GM18499 (cell line): ENCODE measurements around the gene COL5A1.

Source experiments
- ATAC-seq: cut with Tn5 transposase; IDR thresholded peaks from one replicate; pipeline ENCODE4 v1.9.1; 2021; ENCODE audit warnings: moderate number of reproducible peaks; ENCODE audit not compliant: insufficient read depth, unreplicated experiment

COL5A1 gene

DNA sequence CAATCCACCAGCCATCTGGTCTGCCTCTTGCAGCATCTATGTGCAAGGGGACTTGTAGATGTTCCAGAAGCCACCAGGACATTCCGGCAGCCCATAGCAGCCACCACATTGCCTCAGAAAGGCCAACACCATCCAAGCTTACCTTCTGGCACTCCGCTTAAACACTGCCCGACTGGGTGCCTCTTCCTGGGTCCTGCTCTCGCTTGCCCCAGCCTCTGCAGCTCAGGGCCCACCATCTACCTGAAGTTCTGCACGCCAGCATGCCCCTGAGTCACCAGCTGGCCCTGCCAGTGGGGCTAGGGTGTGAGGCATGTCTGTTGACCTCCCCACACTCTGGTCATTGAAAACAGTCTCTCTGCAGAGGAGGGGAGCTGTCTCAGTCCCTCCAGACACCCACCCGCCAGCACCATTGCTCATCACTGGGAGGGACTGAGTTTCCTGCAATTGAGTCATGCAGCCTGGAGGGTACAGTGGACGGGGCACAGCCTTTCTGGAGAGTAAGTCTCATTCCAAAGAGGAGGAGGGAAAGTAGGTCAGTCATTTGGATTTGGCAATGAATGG lies 16.9 kb upstream of the COL5A1 start:
- ATAC-seq: no peak

DNA sequence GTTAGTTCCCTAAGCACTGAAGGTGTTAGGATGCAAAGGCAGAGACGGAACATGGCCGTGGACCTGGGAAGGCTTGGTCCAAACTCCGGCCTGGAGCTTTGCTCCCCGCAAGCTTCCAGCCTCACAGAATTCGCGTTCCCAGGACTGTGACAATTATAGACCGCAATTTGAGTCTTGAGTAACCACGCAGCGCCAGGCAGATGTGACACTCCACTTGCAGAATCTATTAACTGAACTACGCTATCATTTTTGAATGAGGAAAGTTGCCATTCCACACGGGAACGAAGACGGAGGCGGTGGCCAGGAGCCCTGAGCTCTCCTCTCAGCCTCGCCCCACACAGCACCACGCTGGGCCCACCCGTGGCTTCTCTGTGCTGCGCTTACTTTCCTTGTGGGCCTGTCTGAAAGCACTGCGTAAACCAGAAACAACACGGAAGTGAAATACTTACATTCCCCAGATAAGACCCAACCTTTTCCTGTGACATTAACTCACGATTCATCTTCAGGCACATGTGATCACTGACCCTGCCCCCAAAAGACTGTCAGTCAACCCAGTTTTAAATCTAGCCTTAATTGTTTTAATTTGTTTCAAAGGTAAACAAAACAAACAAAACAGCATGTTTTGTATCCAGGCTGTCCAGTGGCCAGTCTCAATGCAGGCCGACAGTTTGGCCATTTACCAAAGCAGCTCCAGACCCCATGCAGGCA lies 16.1 kb upstream of the COL5A1 start:
- ATAC-seq: no peak

GRCh38 chr9:134626069-134626423 lies 15.6 kb upstream of the COL5A1 start:
- ATAC-seq: no peak

GRCh38 chr9:134626571-134627416 lies 14.8 kb upstream of the COL5A1 start:
- ATAC-seq: no peak

- no peak for ATAC-seq
These were observed 13.9 kb upstream of the COL5A1 start for GRCh38 chr9:134627417-134628353.

DNA sequence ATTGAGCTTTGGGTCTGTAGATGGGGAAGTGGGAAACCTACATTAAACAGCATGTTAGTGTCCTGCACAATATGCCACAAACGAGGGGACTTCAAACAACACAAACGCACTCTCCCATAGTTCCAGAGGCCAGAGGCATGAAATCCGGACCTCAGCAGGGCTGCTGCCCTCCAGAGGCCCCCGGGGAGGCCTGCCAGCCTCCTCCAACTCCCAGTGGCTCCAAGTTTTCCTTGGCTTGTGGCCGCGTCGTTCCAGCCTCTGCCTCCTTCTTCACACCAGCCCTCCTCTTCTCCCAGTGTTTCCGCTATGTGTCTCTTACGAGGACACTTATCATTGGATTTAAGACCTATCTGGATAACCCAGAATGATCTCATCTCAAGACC lies 13.3 kb upstream of the COL5A1 start:
- ATAC-seq: no peak

GRCh38 chr9:134629061-134629585 lies 12.5 kb upstream of the COL5A1 start:
- no peak for ATAC-seq

DNA sequence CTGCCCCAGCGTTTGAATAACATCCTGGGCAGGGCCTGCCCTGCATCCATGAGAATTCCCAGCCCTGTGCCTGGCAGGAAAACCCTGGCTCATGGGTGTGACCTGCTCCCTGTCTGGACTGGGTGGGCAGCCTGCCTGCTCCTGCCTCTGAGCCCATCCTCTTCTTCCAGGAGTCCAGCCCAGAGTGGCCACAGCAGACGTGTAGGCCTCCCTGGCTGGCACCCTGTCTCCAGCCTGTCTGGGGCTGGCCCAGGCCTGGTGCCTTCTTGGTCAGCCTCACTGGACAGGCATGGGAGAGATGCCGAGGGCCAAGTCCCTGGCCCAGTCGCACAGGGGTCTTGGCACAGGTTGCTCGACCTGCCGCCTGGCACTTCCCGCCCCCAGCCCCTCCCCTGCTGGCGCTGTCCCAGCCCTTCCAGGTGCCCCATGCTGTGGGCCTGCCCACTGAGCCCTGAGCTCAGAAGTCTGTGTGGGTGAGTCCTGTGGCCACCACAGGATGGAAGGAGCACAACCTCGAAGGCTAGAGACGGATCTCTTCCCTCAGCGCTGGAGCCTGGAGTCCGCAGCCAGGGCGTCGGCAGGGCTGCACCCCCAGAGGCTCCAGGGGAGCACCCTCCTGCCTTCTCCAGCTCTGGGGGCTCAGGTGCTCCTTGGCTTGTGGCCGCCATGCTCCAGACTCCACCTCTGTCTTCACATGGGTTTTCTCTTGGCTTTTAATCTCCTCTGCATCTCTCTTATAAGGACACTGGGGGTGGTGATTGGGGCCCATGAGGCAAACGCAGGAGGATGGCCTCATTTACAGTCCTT lies 11.8 kb upstream of the COL5A1 start:
- ATAC-seq: no peak

- no peak for ATAC-seq
These were observed 11.2 kb upstream of the COL5A1 start for GRCh38 chr9:134630393-134630790.

DNA sequence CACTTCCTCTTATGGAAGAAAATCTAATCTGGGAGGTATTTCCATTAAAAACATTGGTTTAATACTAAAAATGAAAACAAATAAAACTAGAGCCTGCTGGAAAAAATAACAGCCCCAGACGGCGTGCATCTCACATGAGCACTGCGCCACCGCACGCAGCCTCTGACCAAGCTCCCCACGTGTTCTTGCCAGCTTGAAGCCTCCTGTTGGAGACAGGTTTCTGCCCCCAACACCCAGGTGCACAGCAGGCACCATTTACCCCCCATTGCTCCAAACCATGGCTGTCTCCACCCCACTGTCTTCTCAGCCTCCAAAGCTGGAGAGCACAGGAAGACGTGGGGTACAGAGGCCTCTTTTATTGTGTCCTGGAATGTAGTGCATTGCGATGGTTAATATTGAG lies 10.7 kb upstream of the COL5A1 start:
- no peak for ATAC-seq

GRCh38 chr9:134631881-134632280 lies 9.7 kb upstream of the COL5A1 start:
- ATAC-seq: no peak

- no peak for ATAC-seq
These were observed 9.3 kb upstream of the COL5A1 start for GRCh38 chr9:134632329-134632728.

DNA sequence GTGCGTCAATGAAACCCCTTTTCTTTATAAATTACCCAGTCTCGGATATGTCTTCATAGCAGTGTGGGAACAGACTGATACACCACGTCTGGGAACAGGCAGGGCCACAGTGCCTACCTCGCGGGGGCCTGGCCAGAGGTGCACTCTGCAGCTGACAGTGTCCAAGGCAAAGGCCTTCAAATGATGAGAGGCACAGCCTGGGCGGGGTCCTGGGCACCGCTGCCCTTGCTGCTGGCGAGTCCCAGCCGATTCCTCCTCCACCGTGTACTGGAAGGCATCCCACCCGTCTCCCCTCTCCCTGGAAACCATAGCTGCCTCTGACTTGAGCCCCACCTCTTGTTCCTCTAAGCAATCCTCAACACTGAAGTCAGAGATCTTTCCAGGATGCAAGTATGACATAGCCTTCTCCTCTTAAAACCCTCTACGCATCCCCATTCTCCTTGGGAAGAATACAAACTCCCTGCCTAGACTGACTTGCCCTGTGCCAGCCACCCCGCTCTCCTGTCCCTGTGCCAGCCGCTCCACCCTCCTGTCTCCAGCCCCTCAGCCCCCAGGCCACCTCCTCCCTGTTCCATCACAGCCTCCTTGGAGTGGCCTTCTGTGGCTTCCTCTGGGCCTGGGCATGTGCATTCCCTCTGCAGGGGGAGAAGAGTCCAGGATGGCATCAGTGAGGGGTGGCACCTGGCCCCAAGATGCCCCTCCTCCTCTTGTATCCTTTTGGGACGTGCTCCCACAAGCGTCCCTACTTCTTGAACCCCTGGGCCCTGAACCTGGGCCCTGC lies 8.1 kb upstream of the COL5A1 start:
- ATAC-seq: no peak

DNA sequence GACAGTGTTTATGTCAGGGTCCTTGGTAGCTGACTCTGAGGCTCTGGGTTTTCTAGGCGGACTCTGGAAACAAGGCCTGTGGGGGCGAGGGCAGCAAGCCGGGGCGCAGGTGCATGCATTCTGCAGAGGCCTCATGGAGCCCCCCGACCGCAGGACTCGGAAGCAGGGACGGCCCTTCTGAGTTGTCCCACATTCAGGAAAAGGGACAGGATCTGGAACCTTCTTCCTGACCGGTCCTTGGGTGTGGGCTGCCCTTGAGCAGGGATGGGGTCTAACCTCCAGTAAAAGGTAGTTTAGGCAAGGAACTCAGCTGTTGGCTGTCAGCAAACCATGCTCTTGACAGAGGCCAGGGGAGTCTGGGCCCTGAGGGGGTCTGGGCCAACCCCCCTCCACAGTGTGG lies 7.4 kb upstream of the COL5A1 start:
- ATAC-seq: no peak

DNA sequence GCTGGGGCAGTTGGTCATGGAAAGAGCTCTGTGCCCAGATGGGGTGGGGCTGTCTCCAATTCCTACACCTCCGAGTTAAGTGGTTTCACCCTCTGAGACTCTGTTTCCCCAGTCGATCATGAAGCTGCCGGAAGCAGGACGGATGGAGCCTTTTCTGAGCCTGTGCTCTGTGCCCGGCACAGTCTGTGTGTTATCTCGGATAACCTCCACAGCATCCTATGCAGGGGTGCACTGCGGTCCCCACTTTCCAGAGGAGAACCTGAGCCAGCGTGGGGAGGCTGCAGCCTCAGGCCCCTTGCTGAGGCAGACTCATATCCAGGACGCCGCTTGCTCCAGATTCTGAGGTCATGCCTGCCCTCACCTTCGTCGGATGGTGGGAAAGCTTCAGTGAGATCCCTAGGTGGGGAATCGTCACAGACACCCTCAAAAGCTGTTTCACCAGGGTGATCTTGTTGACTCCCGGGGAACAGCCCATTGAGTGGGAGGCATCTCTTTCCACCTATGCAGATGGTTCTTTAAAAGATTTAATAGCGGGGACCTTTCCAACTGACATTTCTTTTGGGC lies 6.9 kb upstream of the COL5A1 start:
- ATAC-seq: no peak

DNA sequence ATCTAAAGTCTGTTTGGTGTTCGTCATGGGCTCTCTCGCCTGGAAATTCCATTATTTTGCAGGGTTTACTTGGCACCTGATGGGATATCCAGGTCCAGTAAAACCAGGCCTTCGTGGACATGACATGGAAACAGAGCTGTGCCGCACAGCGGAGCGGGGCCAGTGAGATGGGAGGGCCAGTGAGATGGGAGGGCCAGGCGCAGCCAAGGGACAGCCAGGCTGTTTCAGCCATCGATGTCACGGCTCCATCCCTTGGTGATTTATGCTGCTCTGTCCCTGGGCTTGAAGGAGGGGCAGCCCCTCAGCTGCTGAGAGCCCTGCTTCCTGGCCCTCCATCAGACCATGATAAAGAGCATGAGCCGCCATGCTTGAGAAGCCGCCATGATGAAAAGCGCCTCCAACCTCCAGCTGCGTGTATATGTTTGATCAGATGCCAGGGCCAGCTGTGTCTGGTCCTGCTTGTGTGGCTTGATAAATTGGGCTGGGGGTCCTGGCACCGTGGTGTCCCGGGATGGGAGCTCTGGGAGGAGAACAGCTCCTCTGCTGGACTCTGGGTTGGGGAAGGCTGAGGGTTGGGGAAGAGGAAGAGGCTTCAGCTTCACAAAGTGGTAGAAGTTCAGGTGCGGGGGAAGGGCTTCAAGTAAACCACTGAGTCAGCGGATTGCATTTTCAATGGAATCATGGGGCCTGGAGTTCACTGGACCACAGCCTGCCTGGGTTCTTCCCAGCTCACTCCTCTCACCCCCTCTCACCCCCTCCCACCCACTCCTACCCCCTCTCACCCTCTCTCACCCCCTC lies 6.1 kb upstream of the COL5A1 start:
- ATAC-seq: no peak

DNA sequence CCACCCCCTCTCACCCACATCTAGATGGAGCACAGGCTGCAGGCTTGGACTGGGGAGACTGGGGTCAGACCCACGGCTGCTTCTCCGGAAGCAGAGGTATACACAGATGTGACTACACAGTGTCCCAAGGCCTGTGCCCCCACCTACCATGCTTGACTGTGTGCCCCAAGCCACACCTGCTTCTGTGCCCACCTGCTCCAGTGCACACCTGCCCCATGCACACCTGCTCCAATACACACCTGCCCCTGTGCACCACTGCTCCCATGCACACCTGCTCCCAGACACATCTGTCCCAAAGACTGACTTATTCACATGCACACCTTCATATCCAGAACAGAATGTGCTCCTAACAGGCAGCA lies 5.5 kb upstream of the COL5A1 start:
- no peak for ATAC-seq

DNA sequence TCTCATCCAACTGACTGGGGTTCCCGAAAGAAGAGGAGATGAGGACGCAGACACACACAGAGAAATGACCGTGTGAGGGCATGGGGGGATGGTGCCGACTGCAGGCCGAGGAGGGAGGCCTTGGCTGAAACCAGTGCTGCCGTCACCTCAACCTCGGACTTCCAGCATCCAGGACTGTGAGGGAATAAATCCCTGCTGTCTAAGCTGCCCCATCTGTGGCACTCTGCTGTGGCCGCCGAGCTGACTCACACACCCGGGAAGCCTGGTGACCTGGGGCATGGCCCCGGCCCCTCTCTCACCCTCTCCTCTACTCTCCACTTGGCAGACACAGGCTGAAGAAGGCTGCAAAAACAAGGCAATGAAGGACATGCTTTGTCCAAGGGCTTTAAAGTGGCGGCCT lies 4.4 kb upstream of the COL5A1 start:
- no peak for ATAC-seq
